ENCODE data around the gene FOXL2.

GRCh38 chr3:138898708-138899107, 48.2 kb downstream of the FOXL2 start:
- no peak for TF ChIP-seq CTCF (conservative IDR thresholded peaks at IDR 0.05; ENCODE audit: low read depth, low read length)
- no peak for TF ChIP-seq EZH2 (IDR thresholded peaks at IDR 0.05; ENCODE audit: borderline replicate concordance, low read depth, low read length, poor library complexity, severe bottlenecking)

All from A673 (cell line).